SU-DHL-6 (cell line): Measurements from ENCODE around the gene ACMSD.

Source experiments
- H2AFZ ChIP-seq: fragments of 200-600 bp; sonication (generic); 2 replicates; pipeline ENCODE4 v1.6.1; 2014; ENCODE audit warnings: low read depth, mild to moderate bottlenecking, moderate library complexity, mixed read lengths, antibody characterized with exemption, low read length; ENCODE audit not compliant: severe bottlenecking
- H3F3A ChIP-seq: fragments of 200-600 bp; shearing (Covaris generic); 2 replicates; pipeline ENCODE4 v1.6.0; 2016; ENCODE audit warnings: antibody characterized with exemption, mild to moderate bottlenecking; ENCODE audit not compliant: insufficient read depth
- H3K27ac ChIP-seq: fragments of 200-600 bp; sonication (generic); 2 replicates; pipeline ENCODE4 v1.5.1; 2016; ENCODE audit warnings: low read depth, mild to moderate bottlenecking, low read length, moderate library complexity, mixed read lengths
- H3K27me3 ChIP-seq: fragments of 200-600 bp; sonication (generic), shearing (Covaris generic); 2 replicates; pipeline ENCODE4 v1.6.0; 2014; ENCODE audit warnings: mild to moderate bottlenecking, low read length
- H3K36me3 ChIP-seq: fragments of 200-600 bp; sonication (generic); 2 replicates; pipeline ENCODE4 v1.6.1; 2014; ENCODE audit warnings: mild to moderate bottlenecking, low read length, mixed read lengths
- H3K4me2 ChIP-seq: fragments of 300-600, 200-600 bp; shearing (Covaris generic), sonication (generic); 2 replicates; pipeline ENCODE4 v1.6.0; 2014; ENCODE audit warnings: low read length, low read depth, mild to moderate bottlenecking; ENCODE audit not compliant: poor library complexity, severe bottlenecking
- H3K4me3 ChIP-seq: fragments of 200-600 bp; sonication (generic); 2 replicates; pipeline ENCODE4 v1.5.1; 2014; ENCODE audit warnings: antibody characterized with exemption, low read length, mild to moderate bottlenecking, mixed read lengths; ENCODE audit not compliant: insufficient read depth, poor library complexity, severe bottlenecking
- H3K79me2 ChIP-seq: fragments of 200-600 bp; sonication (generic); 2 replicates; pipeline ENCODE4 v1.6.1; 2014; ENCODE audit warnings: mild to moderate bottlenecking, low read length, moderate library complexity; ENCODE audit not compliant: insufficient read depth
- H3K9ac ChIP-seq: fragments of 200-600 bp; sonication (generic); 2 replicates; pipeline ENCODE4 v1.7.0; 2014; ENCODE audit warnings: mild to moderate bottlenecking, low read length
- H3K9me2 ChIP-seq: fragments of 200-600 bp; sonication (generic); replicated peaks from 2 replicates; pipeline ENCODE4 v1.6.1; 2014; ENCODE audit warnings: low read length; ENCODE audit not compliant: insufficient read depth
- H3K9me3 ChIP-seq: fragments of 200-600 bp; sonication (generic); 2 replicates; pipeline ENCODE4 v1.6.1; 2014; ENCODE audit warnings: low read length, mixed read lengths; ENCODE audit not compliant: insufficient read depth
- H4K20me1 ChIP-seq: fragments of 200-600 bp; sonication (generic); 2 replicates; pipeline ENCODE4 v1.6.1; 2014; ENCODE audit warnings: low read depth, mild to moderate bottlenecking, antibody characterized with exemption, low read length, moderate library complexity, mixed read lengths
- EZH2phosphoT487 ChIP-seq: fragments of 200-600 bp; sonication (generic), shearing (Covaris generic); conservative IDR thresholded peaks from 2 replicates; pipeline ENCODE4 v1.6.1; 2018; ENCODE audit warnings: mild to moderate bottlenecking, antibody characterized with exemption, low read length, moderate library complexity, mixed read lengths
- TF ChIP-seq, protein P1 (sequence below): fragments of 200-600 bp; sonication (generic); IDR thresholded peaks from one replicate; pipeline ENCODE4 v1.5.1; 2017; ENCODE audit warnings: antibody characterized with exemption, mild to moderate bottlenecking, low read length, moderate library complexity; ENCODE audit not compliant: insufficient read depth, poor library complexity, severe bottlenecking

The ACMSD gene

GRCh38 chr2:134838143-134838620 is at the start of gene ACMSD:
Gene ACMSD, plus strand, starts transcription at chr2:134838616. Its CDS starts 67 bp downstream, at chr2:134838683.
- no peaks in the 10 kb centered on the region for H4K20me1 ChIP-seq
- H3K36me3 ChIP-seq, result no peaks in the 10 kb centered on the region
- no peaks in the 10 kb centered on the region for H3K79me2 ChIP-seq
- no peak for TF ChIP-seq EZH2phosphoT487
- TF ChIP-seq, protein P1, sequence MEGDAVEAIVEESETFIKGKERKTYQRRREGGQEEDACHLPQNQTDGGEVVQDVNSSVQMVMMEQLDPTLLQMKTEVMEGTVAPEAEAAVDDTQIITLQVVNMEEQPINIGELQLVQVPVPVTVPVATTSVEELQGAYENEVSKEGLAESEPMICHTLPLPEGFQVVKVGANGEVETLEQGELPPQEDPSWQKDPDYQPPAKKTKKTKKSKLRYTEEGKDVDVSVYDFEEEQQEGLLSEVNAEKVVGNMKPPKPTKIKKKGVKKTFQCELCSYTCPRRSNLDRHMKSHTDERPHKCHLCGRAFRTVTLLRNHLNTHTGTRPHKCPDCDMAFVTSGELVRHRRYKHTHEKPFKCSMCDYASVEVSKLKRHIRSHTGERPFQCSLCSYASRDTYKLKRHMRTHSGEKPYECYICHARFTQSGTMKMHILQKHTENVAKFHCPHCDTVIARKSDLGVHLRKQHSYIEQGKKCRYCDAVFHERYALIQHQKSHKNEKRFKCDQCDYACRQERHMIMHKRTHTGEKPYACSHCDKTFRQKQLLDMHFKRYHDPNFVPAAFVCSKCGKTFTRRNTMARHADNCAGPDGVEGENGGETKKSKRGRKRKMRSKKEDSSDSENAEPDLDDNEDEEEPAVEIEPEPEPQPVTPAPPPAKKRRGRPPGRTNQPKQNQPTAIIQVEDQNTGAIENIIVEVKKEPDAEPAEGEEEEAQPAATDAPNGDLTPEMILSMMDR, result no peak
- peaks cover 7% of the 10 kb centered on the region; the same call in 1 of the 2 replicates for H3K9me3 ChIP-seq
- no peak within 1 kb of the TSS for H3K4me3 ChIP-seq
- no peak within 1 kb of the TSS for H2AFZ ChIP-seq
- no peaks in the 10 kb centered on the region for H3K9me2 ChIP-seq
- no peak within 1 kb of the TSS for H3K9ac ChIP-seq
- no peak within 1 kb of the TSS for H3K4me2 ChIP-seq
- H3K27ac ChIP-seq, result no peak within 1 kb of the TSS
- H3F3A ChIP-seq, result no peaks in the 10 kb centered on the region
- H3K27me3 ChIP-seq, result no peaks in the 10 kb centered on the region

- Histone ChIP-seq H3K79me2 (no peaks in the 10 kb centered on the region), H3K27me3 (no peaks in the 10 kb centered on the region), H3K9ac (no peak overlapping the region), H3F3A (no peaks in the 10 kb centered on the region), H4K20me1 (no peaks in the 10 kb centered on the region), H3K27ac (no peak overlapping the region), H3K9me3 (no peaks in the 10 kb centered on the region), H2AFZ (no peak overlapping the region), H3K4me3 (no peak overlapping the region), H3K36me3 (no peaks in the 10 kb centered on the region), H3K4me2 (no peak overlapping the region), H3K9me2 (no peaks in the 10 kb centered on the region)
- TF ChIP-seq, protein P1, result no peak
- no peak for TF ChIP-seq EZH2phosphoT487
These were observed 47.9 kb upstream of the ACMSD start for GRCh38 chr2:134790487-134790886.

GRCh38 chr2:134791616-134792015 is 46.8 kb upstream of the ACMSD start:
- Histone ChIP-seq H3F3A (no peaks in the 10 kb centered on the region), H2AFZ (no peak overlapping the region), H3K9ac (no peak overlapping the region), H3K27me3 (no peaks in the 10 kb centered on the region), H4K20me1 (no peaks in the 10 kb centered on the region), H3K79me2 (no peaks in the 10 kb centered on the region), H3K9me3 (no peaks in the 10 kb centered on the region), H3K4me2 (no peak overlapping the region), H3K9me2 (no peaks in the 10 kb centered on the region), H3K27ac (no peak overlapping the region), H3K36me3 (no peaks in the 10 kb centered on the region), H3K4me3 (no peak overlapping the region)
- TF ChIP-seq EZH2phosphoT487, result no peak
- TF ChIP-seq, protein P1, result no peak
